Hematopoietic multipotent progenitor cell treated with erythropoietin and hydrocortisone succinate and interleukin-3 and kit ligand, for 6 days (in vitro differentiated cells): ENCODE data around the gene ST8SIA1.
A peak's percentile ranks its signal among the peaks of the same experiment; 100 is the strongest.
"Not testable (repeated sequence)": the region's sequence is repeated elsewhere in the genome, so short reads cannot be mapped to it uniquely, and the experiment has no call there.

Experiments
- DNase-seq: peaks from one replicate; pipeline ENCODE4 v3.0.0-alpha.2; 2015

ST8SIA1 gene

GRCh38 chr12:22230280-22230794, 104.2 kb downstream of the ST8SIA1 start:
- DNase-seq, result no peak

DNA sequence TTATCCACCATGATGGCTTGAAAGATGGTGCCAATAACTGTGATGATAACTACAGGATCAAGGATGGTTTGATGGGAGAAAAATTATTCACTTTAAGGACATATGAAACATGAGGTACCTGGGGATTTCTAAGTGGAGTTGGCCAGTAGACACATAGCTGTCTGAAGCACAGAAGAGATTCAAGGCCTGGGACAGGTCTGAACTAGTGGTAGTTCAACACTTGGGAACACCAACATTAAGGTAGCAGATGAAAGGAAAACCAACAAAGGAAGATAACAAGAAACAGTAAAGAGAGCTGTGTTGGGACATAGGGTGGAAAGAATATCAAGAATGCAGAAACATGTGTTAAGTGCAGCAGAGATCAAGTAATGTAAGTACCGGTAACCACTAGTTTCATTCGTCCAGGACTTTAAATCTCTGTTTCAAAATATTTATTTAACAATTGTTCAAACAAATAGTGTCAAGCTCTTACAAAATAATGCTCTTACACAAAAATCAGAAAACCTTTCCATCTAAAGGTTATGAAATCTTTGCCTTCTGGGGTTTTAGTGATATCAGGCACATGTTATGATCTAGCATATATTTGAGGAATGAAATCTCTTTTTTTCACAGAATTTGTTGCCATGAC, 104.7 kb downstream of the ST8SIA1 start:
- DNase-seq, result no peak

DNA sequence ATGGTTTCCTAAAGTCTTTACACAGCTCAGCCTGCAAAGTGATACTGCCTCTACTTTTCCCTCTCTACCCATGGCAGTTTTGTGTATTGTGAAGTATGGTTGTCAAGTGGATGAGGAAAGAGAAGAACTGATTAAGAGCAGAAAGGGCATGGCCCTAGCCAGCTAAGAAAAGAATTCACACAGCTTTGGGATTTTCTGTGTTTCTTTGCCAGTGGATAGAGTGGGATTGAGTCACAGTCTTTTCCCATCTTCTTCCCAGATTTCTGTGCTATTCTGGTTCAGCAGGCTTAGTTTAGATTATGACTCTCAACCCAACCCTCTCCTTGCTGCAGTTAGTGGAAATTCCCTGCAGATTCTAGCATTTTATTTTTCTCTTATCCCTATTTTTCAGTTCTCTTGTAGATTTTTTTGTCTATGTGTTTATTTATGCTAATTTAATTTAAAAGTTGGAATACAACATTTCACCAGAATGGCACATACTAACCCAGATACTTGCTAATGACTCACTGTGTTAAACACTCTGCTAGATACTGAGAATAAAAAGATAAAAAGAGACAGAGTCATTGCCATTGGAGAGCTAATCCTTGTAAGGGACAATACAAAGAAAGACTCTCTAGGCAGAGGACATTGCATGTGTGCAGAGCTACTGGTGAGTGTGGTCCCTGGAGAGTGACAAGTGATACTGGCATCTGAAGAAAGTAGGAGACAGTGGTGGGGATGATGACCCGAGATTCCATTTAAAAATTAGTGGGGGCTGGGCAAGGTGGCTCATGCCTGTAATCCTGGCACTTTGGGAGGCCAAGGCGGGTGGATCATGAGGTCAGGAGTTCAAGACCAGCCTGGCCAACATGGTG, 106.3 kb downstream of the ST8SIA1 start:
- DNase-seq, result no peak

DNA sequence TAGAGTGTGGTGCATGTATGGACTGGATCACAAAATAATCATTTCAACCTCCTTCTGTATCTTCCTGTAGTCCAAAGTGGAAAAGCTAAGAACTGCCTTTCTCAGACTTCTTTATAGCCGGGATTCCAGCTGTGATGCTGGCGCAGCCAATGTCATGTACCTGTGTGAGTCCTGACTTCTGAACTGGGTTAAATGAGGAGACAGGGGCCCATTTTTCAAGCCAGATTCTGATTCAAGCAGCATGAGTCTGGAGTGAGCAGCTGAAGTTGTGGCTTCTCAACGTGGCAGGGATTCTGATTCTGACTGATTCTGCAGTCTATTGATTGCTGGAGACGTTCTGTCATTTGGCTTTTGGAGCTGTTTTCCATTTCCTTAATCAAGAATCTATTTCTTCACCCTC, 111.2 kb downstream of the ST8SIA1 start:
- no peak for DNase-seq

- no peak for DNase-seq
These were observed 117.0 kb downstream of the ST8SIA1 start for GRCh38 chr12:22217556-22217955.

- no peak for DNase-seq
These were observed 118.8 kb downstream of the ST8SIA1 start for GRCh38 chr12:22215467-22216253.

GRCh38 chr12:22211128-22211527, 123.4 kb downstream of the ST8SIA1 start:
- no peak for DNase-seq

- DNase-seq, result no peak
These were observed 125.1 kb downstream of the ST8SIA1 start for GRCh38 chr12:22209422-22209821.

- no peak for DNase-seq
These were observed 128.3 kb downstream of the ST8SIA1 start for GRCh38 chr12:22206111-22206728.

GRCh38 chr12:22204391-22204790, 130.1 kb downstream of the ST8SIA1 start:
- no peak for DNase-seq

- no peak for DNase-seq
These were observed 131.7 kb downstream of the ST8SIA1 start for GRCh38 chr12:22202847-22203246.

DNA sequence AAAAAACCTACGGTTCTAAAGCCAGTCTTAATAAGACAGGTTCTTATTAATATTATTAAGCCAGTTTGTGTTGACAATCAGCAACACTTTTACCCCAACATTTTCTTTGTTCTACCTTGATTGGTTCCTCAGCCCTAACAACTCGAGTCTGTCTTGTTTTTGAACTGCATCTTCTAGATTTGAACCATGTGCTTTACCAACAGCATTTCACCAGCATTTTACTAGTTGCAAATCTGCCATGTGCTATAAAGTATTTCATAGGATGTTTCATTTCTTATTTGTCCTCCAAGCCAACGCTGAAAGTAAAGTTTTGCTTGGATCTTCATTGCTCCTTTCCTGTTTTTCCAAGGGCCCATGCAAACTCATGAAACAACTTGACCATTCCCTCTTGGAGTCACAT, 133.4 kb downstream of the ST8SIA1 start:
- no peak for DNase-seq

- no peak for DNase-seq
These were observed 138.3 kb downstream of the ST8SIA1 start for GRCh38 chr12:22196236-22196635.

- no peak for DNase-seq
These were observed 143.5 kb downstream of the ST8SIA1 start for GRCh38 chr12:22190969-22191368.

DNA sequence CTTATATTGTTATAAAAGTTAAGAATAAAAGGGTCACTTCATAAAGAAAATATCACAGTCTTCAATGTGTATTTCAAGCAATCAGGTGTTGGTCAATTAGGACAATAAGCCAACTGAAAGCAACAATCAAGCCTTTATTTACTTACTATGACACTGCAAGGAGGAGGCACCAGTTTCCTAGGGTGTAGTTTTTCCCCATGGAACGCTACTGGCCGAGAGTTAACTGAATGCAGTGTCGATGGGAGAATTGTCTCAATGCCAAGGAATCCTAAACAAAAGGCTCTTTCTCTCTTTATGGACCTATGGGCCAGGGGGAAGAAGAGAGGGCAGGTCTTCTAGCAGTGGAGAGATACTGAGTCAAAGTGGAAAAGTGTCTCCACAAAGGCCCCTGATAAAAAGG, 146.1 kb downstream of the ST8SIA1 start:
- DNase-seq, result no peak

GRCh38 chr12:22180705-22181104, 153.8 kb downstream of the ST8SIA1 start:
- no peak for DNase-seq

DNA sequence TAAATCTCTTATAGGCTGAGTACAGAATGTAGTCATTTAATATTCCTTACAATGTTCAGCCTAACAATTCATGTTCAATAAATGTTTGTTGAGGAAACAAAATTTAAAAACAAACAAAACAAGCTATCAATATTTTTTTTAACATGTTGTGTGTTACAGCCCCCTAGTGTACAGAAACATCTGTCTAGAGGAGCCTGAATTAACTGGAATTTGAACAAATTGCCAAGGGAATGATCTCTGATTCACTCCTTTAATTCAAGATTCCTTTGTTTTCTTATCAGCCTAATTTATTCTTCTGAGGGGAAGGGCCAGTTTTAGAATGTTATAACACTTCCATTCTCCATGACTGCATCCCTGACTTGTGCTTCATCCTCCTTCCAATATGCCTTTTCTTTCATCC, 161.3 kb downstream of the ST8SIA1 start:
- no peak for DNase-seq

- no peak for DNase-seq
These were observed 162.0 kb downstream of the ST8SIA1 start for GRCh38 chr12:22172501-22172900.

DNA sequence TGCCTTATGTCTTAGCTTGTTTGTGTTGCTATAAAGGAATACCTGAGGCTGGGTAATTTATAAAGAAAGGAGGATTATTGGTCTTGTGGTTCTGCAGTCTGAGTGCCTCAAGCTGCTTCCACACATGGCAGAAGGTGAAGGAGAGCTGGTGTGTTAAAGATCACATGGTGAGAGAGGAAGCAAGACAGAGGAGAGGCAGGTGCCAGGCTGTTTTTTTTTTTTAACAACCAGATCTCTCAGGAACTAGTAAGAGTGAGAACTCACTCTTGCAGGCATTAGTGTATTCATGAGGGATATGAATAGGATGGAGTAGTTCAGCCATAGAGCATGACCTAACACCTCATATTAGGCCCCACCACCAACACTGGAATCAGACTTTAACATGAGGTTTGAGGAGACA, 165.1 kb downstream of the ST8SIA1 start:
- DNase-seq, result no peak

GRCh38 chr12:22164139-22164538, 170.4 kb downstream of the ST8SIA1 start:
- DNase-seq, result peak; percentile 35

GRCh38 chr12:22163594-22163993, 170.9 kb downstream of the ST8SIA1 start:
- no peak for DNase-seq

- peak; percentile 7 for DNase-seq
These were observed 174.0 kb downstream of the ST8SIA1 start for GRCh38 chr12:22160396-22161003.

DNA sequence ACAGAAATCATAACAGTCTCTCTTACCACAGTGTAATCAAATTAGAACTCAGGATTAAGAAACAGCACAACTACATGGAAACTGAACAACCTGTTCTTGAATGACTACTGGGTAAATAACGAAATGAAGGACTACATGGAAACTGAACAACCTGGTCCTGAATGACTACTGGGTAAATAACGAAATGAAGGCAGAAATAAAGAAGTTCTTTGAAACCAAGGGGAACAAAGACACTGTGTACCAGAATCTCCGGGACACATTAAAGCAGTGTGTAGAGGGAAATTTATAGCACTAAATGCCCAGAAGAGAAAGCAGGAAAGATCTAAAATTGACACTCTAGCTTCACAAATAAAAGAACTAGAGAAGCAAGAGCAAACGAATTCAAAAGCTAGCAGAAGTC, 185.2 kb downstream of the ST8SIA1 start:
- not testable (repeated sequence) for DNase-seq
